Fibroblast of lung (primary cell): ENCODE results near the gene SMC3.

Experiments used
- CTCF ChIP-seq, 2 donors: IDR thresholded peaks in 1 of 2; conservative IDR thresholded peaks in 1 of 2; 1 replicate in 1 of 2; 2 replicates in 1 of 2; pipeline ENCODE4 v1.5.1; 2011 to 2012; ENCODE audit warnings: low read length in 2 of 2, control low read depth in 1 of 2, inconsistent platforms in 1 of 2, low read depth in 1 of 2, mild to moderate bottlenecking in 1 of 2
- EZH2 ChIP-seq: IDR thresholded peaks from 2 replicates; pipeline ENCODE4 v1.5.1; 2012; ENCODE audit warnings: low read length, control low read depth, mild to moderate bottlenecking; ENCODE audit errors: missing control alignments

- TF ChIP-seq CTCF (conservative IDR thresholded peaks at IDR 0.05 in 1 of 2, IDR thresholded peaks at IDR 0.05 in 1 of 2; ENCODE audit: low read depth in 1 of 2, low read length in 2 of 2) (no peak), EZH2 (no peak)
Observed at GRCh38 chr10:110591760-110592159, 24.3 kb downstream of the SMC3 start.
